AG10803 (cell line): ENCODE data around the gene SPACA9.

Experiments used
- DNase-seq: peaks from one replicate; pipeline ENCODE4 v3.0.0; 2010; ENCODE audit warnings: low read depth
- H3K4me3 ChIP-seq: 2 replicates; pipeline ENCODE4 v1.5.1; 2011; ENCODE audit warnings: mild to moderate bottlenecking, low read length, control low read depth
- TF ChIP-seq, protein P1 (sequence below): conservative IDR thresholded peaks from 2 replicates; pipeline ENCODE4 v1.5.1; 2011; ENCODE audit warnings: mild to moderate bottlenecking, low read length, control low read depth, inconsistent platforms

The SPACA9 gene

DNA sequence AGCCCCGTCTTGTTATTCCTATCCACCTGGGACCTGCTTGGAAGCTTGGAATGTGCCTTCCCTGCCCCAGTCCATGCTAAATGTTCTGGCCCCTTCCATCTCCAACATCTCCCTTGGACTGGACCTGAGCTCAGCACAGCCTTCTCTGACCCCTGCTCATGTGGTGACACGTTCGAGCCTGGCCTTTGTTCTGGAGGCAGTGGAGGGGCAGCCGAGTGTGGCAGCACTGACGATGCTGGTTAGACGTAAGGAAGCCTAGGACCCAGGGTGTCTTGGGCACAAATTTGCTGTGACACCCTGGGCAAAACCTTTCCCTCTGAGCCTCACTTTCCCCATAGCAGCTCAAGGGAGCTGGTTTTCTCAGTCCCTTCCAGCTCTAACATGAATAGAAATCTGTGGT lies 3.9 kb downstream of the SPACA9 start:
- no peak for DNase-seq
- TF ChIP-seq, protein P1, sequence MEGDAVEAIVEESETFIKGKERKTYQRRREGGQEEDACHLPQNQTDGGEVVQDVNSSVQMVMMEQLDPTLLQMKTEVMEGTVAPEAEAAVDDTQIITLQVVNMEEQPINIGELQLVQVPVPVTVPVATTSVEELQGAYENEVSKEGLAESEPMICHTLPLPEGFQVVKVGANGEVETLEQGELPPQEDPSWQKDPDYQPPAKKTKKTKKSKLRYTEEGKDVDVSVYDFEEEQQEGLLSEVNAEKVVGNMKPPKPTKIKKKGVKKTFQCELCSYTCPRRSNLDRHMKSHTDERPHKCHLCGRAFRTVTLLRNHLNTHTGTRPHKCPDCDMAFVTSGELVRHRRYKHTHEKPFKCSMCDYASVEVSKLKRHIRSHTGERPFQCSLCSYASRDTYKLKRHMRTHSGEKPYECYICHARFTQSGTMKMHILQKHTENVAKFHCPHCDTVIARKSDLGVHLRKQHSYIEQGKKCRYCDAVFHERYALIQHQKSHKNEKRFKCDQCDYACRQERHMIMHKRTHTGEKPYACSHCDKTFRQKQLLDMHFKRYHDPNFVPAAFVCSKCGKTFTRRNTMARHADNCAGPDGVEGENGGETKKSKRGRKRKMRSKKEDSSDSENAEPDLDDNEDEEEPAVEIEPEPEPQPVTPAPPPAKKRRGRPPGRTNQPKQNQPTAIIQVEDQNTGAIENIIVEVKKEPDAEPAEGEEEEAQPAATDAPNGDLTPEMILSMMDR = no peak
- H3K4me3 ChIP-seq = no peak overlapping the region

DNA sequence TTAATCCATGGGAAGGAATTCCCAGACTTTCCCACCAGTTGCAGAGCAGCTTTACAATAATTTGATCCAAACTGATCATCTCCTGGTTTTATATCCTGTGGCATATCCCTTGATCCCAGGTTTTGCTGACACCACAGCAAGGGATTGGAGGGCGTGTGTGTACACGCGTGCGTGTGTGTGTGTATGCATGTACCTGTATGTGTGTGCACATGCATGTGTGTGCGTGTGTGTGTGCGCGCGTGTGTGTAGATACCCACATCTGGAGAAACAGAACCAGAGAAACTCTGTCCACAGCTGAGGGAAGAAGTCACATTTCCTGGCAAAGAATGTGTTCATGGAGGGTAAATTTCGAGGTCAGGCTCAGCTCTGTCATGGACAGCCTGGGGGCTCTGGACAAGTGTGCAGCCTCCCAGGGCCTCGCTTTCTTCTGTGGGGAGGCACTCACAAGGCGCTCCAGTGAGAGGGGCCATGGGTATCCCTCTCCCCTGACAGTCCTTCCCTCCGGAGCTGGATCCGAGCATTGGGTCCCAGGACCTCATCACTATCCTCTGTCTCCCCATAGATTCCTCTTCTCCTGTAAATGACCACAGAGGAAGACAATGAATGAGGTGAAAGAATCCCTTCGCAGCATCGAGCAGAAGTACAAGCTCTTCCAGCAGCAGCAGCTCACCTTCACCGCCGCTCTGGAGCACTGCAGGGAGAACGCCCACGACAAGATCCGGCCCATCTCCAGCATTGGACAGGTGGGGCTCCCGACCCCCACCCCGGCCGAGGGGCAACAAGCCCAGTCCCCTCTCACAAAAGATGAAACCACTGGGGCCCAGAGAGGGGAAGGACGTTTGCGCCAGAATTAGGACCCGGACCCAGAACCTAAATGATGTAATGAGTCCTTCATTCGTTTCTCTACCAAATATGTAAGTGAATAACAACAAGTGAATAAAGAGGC lies 4.9 kb downstream of the SPACA9 start:
- TF ChIP-seq, protein P1 = no peak
- H3K4me3 ChIP-seq = no peak overlapping the region
- no peak for DNase-seq

DNA sequence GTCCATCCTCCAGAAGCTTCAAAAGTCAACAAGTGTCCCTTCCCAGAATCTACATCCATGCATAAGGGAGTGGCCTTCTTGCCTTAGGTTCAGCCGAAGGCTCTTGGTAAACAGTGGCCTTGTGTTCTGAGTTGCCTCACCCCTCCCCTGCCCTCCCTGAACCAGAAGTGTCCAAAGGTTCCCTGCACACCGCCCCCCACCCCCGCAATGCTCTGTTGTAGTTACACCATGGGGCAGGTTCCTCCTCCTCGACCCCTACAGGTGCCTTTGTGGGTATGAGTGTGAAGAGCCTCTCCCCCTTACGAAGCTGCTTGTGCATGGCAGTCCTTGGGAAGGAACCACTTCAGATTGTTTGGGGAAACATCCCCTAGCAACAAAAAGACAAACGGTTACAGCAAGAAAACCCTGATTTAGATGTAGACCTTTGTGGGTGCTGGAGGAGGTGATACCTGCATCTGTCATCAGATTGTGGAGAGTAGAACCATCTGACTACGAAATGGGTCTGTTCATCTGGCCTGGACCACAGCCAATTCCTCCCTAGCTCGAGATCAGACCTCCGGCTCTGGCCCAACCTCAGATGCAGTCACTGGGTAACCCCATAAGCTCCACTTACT lies 7.1 kb downstream of the SPACA9 start:
- no peak overlapping the region for H3K4me3 ChIP-seq
- DNase-seq = no peak
- TF ChIP-seq, protein P1 = no peak

DNA sequence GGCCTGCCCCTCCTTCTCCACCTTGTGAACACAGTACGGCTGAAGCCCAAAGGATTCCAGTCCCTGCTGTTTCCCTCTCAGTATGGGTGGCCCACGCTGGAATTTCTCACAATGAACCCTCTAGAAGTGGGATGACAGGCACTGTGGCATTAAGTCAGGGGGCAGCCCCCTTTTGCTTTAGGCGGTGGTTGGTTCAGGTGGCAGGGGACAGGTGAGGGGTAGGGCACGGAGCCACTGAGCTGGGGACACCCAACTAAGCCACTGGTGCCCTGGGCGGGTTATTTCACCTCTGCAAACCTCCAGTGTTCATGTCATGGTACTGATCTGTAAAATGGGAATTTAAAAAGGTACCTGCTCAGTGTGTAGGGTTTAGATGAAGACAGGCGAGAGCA lies 7.6 kb downstream of the SPACA9 start:
- DNase-seq = no peak
- TF ChIP-seq, protein P1 = no peak
- H3K4me3 ChIP-seq = no peak overlapping the region

DNA sequence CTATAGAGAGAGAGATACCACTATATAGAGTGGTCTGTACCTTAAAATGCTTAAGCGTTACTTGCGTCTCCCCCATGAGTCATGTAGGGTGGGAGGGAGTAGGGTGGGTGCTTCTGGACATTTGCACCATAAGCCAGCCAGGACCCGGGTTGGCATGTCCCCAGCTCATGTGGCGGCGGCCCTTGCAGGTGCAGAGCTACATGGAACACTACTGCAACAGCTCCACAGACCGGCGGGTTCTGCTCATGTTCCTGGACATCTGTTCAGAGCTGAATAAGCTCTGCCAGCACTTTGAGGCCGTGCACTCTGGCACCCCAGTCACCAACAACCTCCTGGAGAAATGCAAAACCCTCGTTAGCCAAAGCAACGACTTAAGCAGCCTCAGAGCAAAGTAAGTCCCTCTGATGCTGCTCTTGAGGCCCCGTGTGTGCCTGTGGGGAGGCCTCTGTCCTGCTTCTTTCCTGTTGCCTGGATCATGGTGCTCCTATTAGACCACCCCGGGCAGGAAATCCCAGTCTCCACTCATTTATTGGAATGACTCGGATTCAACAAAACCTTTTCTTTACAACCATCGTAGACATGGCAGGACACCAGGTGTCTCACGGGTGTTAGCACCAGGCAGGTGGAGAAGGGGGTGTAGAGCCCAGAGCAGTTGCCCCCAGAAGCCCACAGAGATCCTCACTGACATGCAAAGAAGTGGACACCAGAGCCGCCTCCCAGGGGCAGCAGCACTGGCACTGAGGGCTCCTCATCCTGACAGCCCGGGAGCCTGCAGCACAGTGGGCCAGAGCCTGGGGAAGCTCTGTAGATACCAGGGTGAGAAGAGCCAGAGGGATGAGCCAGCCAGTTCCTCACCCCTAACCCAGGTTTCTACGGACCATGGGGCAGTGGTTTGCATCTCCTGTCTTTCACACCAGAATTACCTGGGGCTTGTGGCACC lies 8.8 kb downstream of the SPACA9 start:
- no peak overlapping the region for H3K4me3 ChIP-seq
- DNase-seq = no peak
- TF ChIP-seq, protein P1 = no peak

DNA sequence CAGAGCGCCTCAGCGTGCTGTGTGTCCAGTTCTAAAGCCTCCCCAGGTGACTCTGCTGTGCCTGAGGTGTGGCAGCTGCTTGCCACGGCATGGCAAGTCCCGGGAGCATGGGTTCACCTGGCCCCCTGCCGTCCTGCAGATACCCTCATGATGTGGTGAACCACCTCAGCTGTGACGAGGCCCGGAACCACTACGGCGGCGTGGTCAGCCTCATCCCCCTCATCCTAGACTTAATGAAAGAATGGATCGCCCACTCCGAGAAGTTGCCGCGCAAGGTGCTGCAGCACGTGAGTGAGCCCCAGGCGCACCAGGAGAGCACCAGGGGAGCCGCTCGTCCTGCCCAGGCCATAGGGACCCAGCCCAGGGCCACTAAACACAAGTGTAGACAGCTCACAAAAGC lies 9.5 kb downstream of the SPACA9 start:
- DNase-seq = no peak
- H3K4me3 ChIP-seq = no peak overlapping the region
- TF ChIP-seq, protein P1 = no peak
